Smooth muscle cell (in vitro differentiated cells): Measurements from ENCODE around the gene ARPC2. TPM values are rescaled to one million over a fixed set of nuclear protein-coding genes. Genes with fewer than 3 reads are reported as not detected.

Experiments
- DNase-seq: peaks from one replicate; lab custom pipeline; 2025; ENCODE audit not compliant: unreplicated experiment; lab: John Stamatoyannopoulos, UW
- H2AFZ ChIP-seq: fragments of 200-600 bp; sonication (generic); 2 replicates; pipeline ENCODE4 v1.6.0; 2016; ENCODE audit warnings: antibody characterized with exemption, low read depth, mild to moderate bottlenecking
- H3F3A ChIP-seq: fragments of 200-600 bp; sonication (generic); 2 replicates; pipeline ENCODE4 v1.6.0; 2017; ENCODE audit warnings: antibody characterized with exemption, low read depth
- H3K27ac ChIP-seq: fragments of 200-600 bp; sonication (generic); 2 replicates; pipeline ENCODE4 v1.5.1; 2016; ENCODE audit warnings: low read depth, mild to moderate bottlenecking
- H3K27me3 ChIP-seq: fragments of 200-600 bp; sonication (generic); 2 replicates; pipeline ENCODE4 v1.6.1; 2016; ENCODE audit warnings: low read depth, mild to moderate bottlenecking
- H3K36me3 ChIP-seq: fragments of 200-600 bp; sonication (generic); 2 replicates; pipeline ENCODE4 v1.5.1; 2016; ENCODE audit warnings: low read depth
- H3K4me1 ChIP-seq: fragments of 200-600 bp; sonication (generic); 2 replicates; pipeline ENCODE4 v1.5.1; 2016; ENCODE audit warnings: low read depth
- H3K4me2 ChIP-seq: fragments of 200-600 bp; sonication (generic); 2 replicates; pipeline ENCODE4 v1.6.0; 2016; ENCODE audit warnings: mild to moderate bottlenecking
- H3K4me3 ChIP-seq: fragments of 200-600 bp; sonication (generic); 2 replicates; pipeline ENCODE4 v1.5.1; 2016; ENCODE audit warnings: mild to moderate bottlenecking
- H3K79me2 ChIP-seq: fragments of 200-600 bp; sonication (generic); 2 replicates; pipeline ENCODE4 v1.6.0; 2016; ENCODE audit warnings: low read depth, mild to moderate bottlenecking
- H3K9ac ChIP-seq: fragments of 200-600 bp; sonication (generic); 2 replicates; pipeline ENCODE4 v1.6.0; 2016; ENCODE audit warnings: low read depth
- H3K9me3 ChIP-seq: fragments of 200-600 bp; sonication (generic); replicated peaks from 2 replicates; pipeline ENCODE4 v1.5.1; 2016; ENCODE audit warnings: low read depth
- H4K20me1 ChIP-seq: fragments of 200-600 bp; sonication (generic); 2 replicates; pipeline ENCODE4 v1.6.0; 2016; ENCODE audit warnings: low read depth
- CTCF ChIP-seq: fragments of 200-600 bp; sonication (generic); IDR thresholded peaks from 2 replicates; pipeline ENCODE4 v1.5.1; 2017; ENCODE audit warnings: borderline replicate concordance, mild to moderate bottlenecking, antibody characterized with exemption; ENCODE audit not compliant: insufficient read depth, poor library complexity, severe bottlenecking
- WGBS: methylation state at CpG from one replicate; pipeline ENCODE4 v1.1.7; 2016; ENCODE audit warnings: low lambda C conversion rate; 5-methylcytosine and 5-hydroxymethylcytosine counted together
- polyA plus RNA-seq: library from polyadenylated mRNA; unstranded; fragments of >200 nt; fragmentation: Nextera tagmentation; extraction: Ambion mirVana; gene quantifications from 2 replicates; pipeline ENCODE4 v1.2.1, GENCODE V29; 2016
- total RNA-seq: library from RNA; depleted of rRNA; stranded (reverse); fragments of >200 nt; gene quantifications from 2 replicates; pipeline ENCODE4 v1.2.3, GENCODE V29; 2014

The ARPC2 gene
- total and polyA plus RNA-seq, 2 experiments from 2014 or later: 653 to 858 TPM

- Histone ChIP-seq H3K4me1 (peaks cover 30% of the 10 kb centered on the region), H3K9me3 (no peaks in the 10 kb centered on the region), H3K36me3 (no peaks in the 10 kb centered on the region), H4K20me1 (no peaks in the 10 kb centered on the region), H3K79me2 (peaks cover 36% of the 10 kb centered on the region), H3K27me3 (no peaks in the 10 kb centered on the region), H3K4me2 (peak overlapping the region; percentile 43), H2AFZ (no peak overlapping the region), H3F3A (peaks cover 12% of the 10 kb centered on the region), H3K4me3 (no peak overlapping the region), H3K27ac (peak overlapping the region; percentile 100), H3K9ac (no peak overlapping the region)
- 80% methylated on average over 5 of the region's 5 CpGs for WGBS
- TF ChIP-seq CTCF: no peak
- DNase-seq: no peak
These were observed 77.5 kb downstream of the ARPC2 start for GRCh38 chr2:218294430-218295022.

GRCh38 chr2:218295029-218295428 is 78.0 kb downstream of the ARPC2 start:
- H3K4me1 ChIP-seq: peaks cover 26% of the 10 kb centered on the region
- H3F3A ChIP-seq: peaks cover 12% of the 10 kb centered on the region
- no peak overlapping the region for H2AFZ ChIP-seq
- no peaks in the 10 kb centered on the region for H3K9me3 ChIP-seq
- H3K4me2 ChIP-seq: peak overlapping the region; percentile 52
- peak overlapping the region; percentile 100 for H3K27ac ChIP-seq
- peaks cover 31% of the 10 kb centered on the region for H3K79me2 ChIP-seq
- H4K20me1 ChIP-seq: no peaks in the 10 kb centered on the region
- DNase-seq: no peak
- WGBS: 31% methylated on average over 7 of the region's 7 CpGs
- no peak overlapping the region for H3K9ac ChIP-seq
- no peaks in the 10 kb centered on the region for H3K36me3 ChIP-seq
- no peak for TF ChIP-seq CTCF
- H3K4me3 ChIP-seq: no peak overlapping the region
- H3K27me3 ChIP-seq: no peaks in the 10 kb centered on the region

GRCh38 chr2:218296200-218296599 is 79.2 kb downstream of the ARPC2 start:
- Histone ChIP-seq H3K9me3 (no peaks in the 10 kb centered on the region), H3F3A (peaks cover 5% of the 10 kb centered on the region), H3K4me3 (no peak overlapping the region), H3K9ac (no peak overlapping the region), H3K4me1 (peaks cover 14% of the 10 kb centered on the region), H2AFZ (no peak overlapping the region), H3K4me2 (no peak overlapping the region), H3K36me3 (no peaks in the 10 kb centered on the region), H3K79me2 (peaks cover 19% of the 10 kb centered on the region), H3K27me3 (no peaks in the 10 kb centered on the region), H3K27ac (no peak overlapping the region), H4K20me1 (no peaks in the 10 kb centered on the region)
- WGBS: 92% methylated on average over 1 of the region's 1 CpG
- TF ChIP-seq CTCF: no peak
- DNase-seq: no peak

- TF ChIP-seq CTCF: no peak
- Histone ChIP-seq H3K4me2 (no peak overlapping the region), H3F3A (no peaks in the 10 kb centered on the region), H2AFZ (no peak overlapping the region), H3K79me2 (peaks cover 12% of the 10 kb centered on the region), H3K27ac (peak overlapping the region; percentile 68), H3K27me3 (no peaks in the 10 kb centered on the region), H3K9ac (no peak overlapping the region), H3K4me3 (no peak overlapping the region), H3K36me3 (no peaks in the 10 kb centered on the region), H3K4me1 (peaks cover 9% of the 10 kb centered on the region), H3K9me3 (no peaks in the 10 kb centered on the region), H4K20me1 (no peaks in the 10 kb centered on the region)
- no peak for DNase-seq
- 92% methylated on average over 7 of the region's 7 CpGs for WGBS
These were observed 79.9 kb downstream of the ARPC2 start for GRCh38 chr2:218296847-218297246.
